ENCODE measurements around the gene VSTM2B. TPM values are rescaled to one million over a fixed set of nuclear protein-coding genes. Genes with fewer than 3 reads are reported as not detected.
"Not testable (repeated sequence)": the region's sequence is repeated elsewhere in the genome, so short reads cannot be mapped to it uniquely, and the experiment has no call there.

Gene VSTM2B
- polyA plus RNA-seq, 3 donors: not detected

DNA sequence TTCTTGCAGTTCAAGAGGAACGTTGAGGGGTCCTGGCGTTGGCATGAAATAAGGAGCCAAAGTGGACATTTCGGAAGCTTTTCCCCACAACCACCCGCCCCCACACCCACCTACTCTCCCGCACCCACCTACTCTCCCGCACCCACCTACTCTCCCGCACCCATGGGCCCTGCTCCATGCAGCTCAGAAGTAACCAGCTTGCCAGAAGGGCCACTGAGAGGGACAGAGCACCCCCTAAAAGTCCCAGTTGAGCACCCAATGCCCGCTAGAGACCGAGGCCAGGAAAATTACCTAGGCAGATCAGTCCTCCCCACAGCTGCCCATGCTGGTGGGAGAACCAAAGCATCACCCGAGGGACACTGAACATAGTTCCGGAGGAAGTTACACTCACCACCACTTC, 11.8 kb downstream of the VSTM2B start:
- H3K27ac ChIP-seq (ENCODE audit: low read depth, low read length): no peak overlapping the region
- WGBS, 3 donors: 77 to 87% (median 82%) methylated on average over 11 of the region's 11 CpGs

DNA sequence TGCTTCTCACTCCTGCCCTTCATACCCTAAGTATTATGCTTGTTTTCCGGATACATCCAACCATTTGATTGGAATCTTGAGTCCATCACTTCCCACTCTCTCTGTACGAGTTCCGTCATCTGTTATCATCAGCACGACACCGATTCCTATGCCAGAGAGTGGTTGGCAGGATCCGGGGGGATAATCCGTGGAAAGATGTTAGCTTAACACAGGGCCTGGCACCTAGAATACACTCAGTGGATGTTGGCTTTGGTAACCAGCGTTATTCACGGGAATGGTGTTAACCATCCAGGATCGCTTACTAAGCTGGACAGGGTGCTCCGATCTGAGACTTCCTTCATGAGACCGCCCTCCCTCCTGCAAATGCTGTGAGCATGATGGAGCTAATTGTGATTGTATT, 12.4 kb downstream of the VSTM2B start:
- WGBS, 3 donors: 85 to 93% (median 92%) methylated on average over 12 of the region's 12 CpGs
- no peak overlapping the region for H3K27ac ChIP-seq (ENCODE audit: low read depth, low read length)

DNA sequence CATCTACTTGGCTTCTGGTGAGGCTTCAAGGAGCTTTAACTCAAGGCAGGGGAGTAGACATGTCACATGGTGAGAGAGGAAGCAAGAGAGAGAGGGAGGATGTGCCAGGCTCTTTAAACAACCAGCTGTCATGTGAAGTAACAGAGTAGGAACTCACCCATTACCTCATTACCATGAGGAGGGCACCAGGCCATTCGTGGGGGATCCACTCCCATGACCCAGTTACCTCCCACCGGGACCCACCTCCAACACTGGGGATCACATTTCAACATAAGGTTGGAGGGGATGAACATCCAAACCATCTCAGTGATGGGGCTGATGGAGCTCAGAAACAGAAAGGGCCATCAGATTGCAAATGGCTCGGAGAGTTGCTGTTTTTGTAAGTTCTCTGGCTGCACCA, 12.9 kb downstream of the VSTM2B start:
- 58 to 65% (median 63%) methylated on average over 3 of the region's 3 CpGs for WGBS, 3 donors
- no peak overlapping the region for H3K27ac ChIP-seq (ENCODE audit: low read depth, low read length)

DNA sequence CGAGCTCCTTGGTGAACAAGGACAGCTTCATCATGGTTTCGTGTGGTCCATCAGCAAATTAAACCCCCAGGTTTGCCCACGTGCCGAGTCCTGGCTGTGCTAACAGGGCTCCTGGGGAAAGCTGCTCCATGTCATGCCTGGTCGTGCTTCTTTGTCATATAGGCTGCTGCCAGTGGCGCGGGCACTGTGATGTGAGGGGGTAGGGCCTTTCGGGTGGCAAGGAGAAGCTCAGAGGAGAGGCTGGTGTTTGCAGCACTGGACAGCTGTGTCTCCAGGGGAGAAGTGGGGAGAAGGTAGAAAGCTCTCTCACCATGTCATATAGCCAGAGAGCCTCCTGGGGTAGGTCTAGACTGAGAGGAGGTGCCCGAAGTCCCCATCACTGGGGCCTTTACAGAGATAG, 13.3 kb downstream of the VSTM2B start:
- 68 to 84% (median 82%) methylated on average over 9 of the region's 9 CpGs for WGBS, 3 donors
- H3K27ac ChIP-seq (ENCODE audit: low read depth, low read length): no peak overlapping the region

DNA sequence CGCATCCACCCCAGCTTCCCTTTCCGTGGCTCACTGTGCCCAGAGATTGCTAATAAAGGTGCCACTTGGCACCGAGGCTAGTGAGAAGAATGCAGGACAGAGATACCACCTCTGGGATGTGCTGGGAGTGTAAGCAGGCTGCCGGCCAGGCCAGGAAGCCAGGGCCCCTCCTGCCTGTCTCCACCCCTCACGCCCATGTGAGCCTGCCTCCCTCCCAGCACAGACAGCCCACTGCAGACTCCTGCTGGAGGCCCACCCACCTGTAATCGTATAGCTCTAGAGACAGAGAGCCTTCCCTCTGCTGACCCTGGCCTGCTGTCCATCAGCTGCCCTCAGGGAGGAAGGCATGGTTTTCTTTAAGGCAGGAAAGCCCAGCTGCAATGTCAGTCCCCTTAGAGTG, 13.9 kb downstream of the VSTM2B start:
- H3K27ac ChIP-seq (ENCODE audit: low read depth, low read length): no peak overlapping the region
- WGBS, 3 donors: 12 to 32% (median 26%) methylated on average over 6 of the region's 6 CpGs

DNA sequence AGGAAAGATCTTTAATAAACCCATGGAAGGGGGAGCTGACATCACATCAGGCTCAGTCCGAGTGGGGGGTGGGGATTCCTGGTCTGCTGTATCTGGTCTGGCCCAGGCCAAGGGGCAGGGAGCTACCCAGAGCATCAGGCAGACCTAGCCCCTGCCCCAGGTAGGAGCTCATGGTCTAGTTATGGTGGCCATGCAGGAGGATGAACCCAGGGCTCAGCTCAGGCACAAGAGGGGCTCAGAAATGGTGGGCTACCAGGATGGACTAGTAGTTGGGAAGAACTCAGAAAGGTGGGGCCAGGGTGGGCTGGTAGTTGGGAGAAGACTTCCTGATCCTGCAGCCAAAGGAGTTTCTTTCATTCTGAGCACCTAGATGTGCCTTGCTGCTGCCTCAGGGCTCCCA, 14.3 kb downstream of the VSTM2B start:
- H3K27ac ChIP-seq (ENCODE audit: low read depth, low read length): no peak overlapping the region
- 25 to 50% (median 38%) methylated on average over 1 of the region's 1 CpG for WGBS, 3 donors

DNA sequence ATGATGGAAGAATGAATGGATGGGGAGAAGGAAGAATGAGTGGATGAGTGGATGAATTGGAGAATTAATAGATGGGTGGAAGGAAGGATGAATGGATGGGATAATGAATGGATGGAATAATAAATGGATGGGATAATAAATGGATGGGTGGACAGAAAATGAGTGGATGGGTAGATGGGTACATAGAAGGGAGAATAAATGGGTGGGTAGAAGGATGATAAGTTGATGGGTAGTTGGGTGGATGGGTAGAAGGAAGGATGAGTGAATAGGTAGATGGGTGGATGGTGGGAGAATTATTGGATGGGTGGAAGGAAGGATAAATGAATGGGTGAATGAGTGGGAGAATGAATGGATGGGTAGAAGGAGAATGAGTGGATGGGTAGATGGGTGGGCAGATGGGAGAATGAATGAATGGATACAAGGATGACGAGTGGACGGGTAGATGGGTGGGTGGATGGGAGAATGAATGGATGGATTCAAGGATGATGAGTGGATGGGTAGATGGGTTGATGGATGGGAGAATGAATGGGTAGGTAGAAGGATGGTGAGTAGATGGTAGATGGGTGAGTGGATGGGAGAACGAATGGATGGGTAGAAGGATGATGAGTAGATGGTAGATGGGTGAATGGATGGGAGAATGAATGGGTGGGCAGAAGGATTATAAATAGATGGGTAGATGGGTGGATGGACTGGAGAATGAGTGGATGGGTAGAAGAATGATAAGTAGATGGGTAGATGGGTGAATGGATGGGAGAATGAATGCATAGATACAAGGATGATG, 15.9 kb downstream of the VSTM2B start:
- WGBS, 3 donors: 63 to 93% (median 90%) methylated on average over 3 of the region's 3 CpGs
- no peak overlapping the region for H3K27ac ChIP-seq (ENCODE audit: low read depth, low read length)

DNA sequence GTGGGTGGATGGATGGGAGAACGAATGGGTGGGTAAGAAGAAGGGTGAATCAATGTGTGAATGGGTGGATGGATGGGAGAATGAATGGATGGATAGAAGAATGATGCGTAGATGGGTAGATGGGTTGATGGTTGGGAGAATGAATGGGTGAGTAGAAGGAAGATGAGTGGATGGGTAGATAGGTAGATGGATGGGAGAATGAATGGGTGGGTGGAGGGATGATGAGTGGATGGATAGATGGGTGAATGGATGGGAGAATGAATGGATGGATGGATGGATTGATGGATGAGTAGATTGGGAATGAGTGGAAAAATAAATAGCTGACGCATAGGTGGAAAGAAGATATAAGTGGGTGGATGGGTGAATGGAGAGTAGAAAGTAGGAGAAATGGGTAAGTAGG, 16.5 kb downstream of the VSTM2B start:
- 54 to 76% (median 75%) methylated on average over 3 of the region's 3 CpGs for WGBS, 3 donors
- no peak overlapping the region for H3K27ac ChIP-seq (ENCODE audit: low read depth, low read length)

DNA sequence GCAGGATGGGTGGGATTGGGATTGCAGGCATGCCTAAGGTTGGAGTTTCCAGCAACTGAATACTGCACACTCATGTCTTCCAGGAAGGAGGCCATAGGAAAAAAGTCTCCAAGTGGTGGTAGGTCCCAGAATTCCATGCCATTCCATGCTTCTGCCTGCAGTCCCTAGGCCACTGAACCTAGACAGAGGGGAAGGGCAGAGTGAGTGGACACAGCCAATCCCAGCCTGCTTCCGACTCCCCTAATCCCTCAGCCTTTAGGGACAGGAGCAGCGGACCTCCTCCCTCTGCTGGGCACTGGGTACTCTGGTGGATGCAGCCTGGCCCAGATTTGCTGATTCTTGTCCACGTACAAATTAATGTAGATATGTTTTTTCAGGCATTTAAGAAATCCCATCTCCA, 17.0 kb downstream of the VSTM2B start:
- H3K27ac ChIP-seq (ENCODE audit: low read depth, low read length): no peak overlapping the region
- 46 to 69% (median 66%) methylated on average over 3 of the region's 3 CpGs for WGBS, 3 donors

DNA sequence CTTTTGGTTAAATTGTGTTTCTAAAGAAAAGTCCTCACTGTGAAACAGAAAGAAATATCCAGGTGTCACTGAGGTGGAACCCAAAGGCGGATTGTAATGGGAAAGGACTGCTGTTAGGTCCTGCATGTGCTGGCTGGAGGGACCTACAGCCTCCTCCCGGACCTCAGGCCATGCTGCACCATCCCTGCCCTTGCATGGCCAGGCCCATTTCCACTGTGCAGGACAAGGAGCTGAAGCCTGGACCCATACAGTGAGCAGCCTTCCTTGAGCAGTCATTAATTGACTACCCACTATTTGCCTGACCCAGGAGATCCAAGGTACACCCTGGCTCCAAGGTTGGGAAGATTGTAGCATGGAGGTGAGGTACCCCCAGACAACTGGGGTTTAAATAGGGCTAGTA, 17.6 kb downstream of the VSTM2B start:
- H3K27ac ChIP-seq (ENCODE audit: low read depth, low read length): no peak overlapping the region
- 65 to 76% (median 65%) methylated on average over 2 of the region's 2 CpGs for WGBS, 3 donors

DNA sequence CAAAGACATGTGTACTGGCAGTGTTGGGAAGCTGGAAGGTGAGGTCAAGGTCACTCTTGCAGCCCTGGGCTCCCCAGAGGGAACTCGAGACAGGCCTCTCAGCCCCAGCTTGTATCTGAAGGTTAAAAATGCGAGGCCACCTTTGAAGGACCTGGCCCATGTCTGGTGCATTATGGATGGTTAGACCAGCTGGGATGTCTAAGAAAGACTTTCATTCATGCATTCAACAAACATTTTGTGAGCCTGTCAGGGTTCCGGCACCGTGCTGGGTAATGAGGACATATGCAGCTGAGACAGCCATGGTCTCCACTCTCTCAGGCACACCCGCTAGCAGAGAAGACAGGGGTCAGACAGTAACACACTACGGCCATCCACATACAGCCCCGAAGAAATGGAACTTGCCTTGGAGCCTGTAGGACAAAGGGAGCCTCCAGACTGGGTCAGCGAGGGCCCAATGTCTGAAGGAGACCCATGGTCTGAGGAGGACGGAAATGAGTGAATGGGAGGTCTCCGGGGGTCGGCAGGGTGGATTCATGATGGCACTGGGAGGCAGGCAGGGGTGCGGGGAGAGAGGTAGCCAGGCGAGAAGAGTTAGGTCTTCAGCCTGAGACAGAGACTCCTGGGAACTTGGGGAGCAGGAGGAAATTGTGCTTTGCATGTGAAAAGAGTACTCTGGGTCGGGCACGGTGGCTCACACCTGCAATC, 19.0 kb downstream of the VSTM2B start:
- no peak overlapping the region for H3K27ac ChIP-seq (ENCODE audit: low read depth, low read length)
- 80 to 87% (median 87%) methylated on average over 15 of the region's 15 CpGs for WGBS, 3 donors

DNA sequence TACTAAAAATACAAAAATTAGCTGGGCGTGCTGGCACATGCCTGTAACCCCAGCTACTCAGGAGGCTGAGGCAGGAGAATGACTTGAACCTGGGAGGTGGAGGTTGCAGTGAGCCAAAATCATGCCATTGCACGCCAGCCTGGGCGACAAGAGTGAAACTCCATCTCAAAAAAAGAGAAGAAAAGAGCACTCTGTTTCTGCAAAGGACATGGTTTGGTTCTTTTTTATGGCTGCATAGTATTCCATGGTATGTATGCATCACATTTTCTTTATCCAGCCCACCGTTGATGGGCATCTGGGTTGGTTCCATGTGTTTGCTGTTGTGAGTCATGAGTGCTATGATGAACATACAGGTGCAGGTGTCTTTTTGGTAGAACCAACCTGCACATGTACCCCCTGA, 19.7 kb downstream of the VSTM2B start:
- 88 to 93% (median 88%) methylated on average over 4 of the region's 4 CpGs for WGBS, 3 donors

DNA sequence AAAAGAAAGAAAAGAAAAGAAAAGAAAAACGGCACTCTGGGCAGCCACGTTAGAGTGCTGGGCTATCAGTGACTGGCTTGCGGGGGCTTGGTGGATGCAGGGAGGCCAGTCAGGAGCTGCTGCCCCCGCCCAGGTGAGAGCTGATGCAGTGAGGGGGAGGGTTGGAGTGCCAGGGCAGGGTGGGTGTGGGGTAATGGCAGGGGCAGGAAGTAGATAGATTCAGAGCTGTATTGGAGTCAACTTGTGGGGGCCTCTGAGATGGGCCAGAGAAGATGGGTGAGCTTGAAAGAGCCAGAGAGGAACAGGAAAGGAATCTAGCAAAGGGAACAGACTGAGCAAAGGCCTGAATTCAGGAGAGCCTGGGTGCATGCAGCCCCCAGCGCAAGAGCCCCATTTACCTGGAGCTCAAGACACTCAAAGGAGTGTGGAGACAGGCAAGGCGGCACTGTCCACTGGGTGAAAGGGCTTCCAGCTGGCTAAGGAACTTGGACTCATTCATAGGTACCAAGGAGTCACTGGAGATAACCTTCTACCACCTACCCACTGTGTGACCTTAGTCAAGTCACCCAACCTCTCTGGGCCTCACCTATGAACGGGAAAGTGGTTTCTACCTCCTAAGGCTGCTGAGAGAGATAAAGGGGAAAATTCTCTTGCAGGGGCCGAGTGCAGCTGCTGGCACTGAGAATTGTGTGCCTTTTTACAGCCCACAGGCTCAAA, 20.2 kb downstream of the VSTM2B start:
- WGBS, 3 donors: 66 to 71% (median 70%) methylated on average over 8 of the region's 8 CpGs
- no peak overlapping the region for H3K27ac ChIP-seq (ENCODE audit: low read depth, low read length)

More for the DNA sequence above, 19.7 kb downstream of the VSTM2B start:
- not testable (repeated sequence) for H3K27ac ChIP-seq (ENCODE audit: low read depth, low read length)

DNA sequence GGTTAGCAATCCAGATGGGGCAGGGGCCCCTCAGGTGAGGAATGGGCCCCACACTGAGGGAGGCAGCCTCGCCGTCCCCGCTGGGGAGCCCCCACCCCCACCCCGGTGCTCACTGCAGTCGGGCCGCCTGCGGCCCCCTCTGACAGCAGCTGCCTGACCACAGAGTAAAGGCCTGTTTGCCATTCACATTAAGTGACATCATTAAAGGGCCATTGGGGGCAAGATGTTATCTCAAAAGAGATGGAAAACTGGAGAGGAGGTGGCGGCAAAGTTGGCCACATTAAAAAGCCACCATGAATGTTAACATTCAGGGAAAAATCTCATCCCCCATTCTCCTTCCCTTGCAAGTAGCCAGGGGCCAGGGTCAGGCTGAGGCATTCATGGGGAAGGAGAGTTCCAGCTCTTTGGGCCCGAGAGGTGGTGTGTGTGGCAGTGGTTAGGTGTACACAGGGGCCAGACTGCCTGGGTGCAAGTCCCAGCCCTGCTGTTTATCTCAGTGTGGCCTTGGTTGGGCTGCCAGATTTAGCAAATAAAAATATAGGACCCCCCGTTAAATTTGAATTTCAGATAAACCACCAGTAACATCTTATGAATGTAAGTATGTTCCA, 20.9 kb downstream of the VSTM2B start:
- WGBS, 3 donors: 23 to 33% (median 25%) methylated on average over 10 of the region's 10 CpGs

DNA sequence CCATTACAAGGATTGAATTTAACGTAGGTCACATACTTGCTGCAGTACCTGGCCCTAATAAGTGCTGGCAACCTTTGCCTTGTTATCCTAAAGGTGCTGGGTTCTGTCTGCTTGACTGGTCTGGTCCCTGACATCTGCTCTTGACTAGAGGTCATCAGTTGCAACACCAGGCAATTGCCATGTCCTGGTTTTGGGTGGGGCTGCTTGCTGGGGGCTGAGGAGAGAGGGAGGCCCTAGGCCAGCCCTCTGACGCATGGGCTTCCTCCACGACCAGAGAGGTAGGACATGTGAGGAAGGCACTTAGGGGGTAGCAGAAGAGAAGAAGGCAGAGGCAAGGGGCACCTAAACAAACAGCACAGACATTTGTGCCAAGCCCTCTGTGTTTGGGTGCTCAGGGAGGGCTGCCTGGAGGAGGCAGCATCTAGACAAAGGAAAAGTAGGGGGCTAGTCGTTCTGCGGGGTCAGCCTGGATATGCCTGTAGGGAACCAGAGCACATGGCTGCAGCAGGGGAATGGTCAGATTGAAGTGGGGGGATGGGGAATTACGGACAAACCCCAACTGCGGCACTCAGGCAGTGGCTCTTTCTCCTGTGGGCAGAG, 21.7 kb downstream of the VSTM2B start:
- 68 to 72% (median 69%) methylated on average over 7 of the region's 7 CpGs for WGBS, 3 donors

More for the DNA sequence above, 20.9 kb downstream of the VSTM2B start:
- no peak overlapping the region for H3K27ac ChIP-seq (ENCODE audit: low read depth, low read length)

DNA sequence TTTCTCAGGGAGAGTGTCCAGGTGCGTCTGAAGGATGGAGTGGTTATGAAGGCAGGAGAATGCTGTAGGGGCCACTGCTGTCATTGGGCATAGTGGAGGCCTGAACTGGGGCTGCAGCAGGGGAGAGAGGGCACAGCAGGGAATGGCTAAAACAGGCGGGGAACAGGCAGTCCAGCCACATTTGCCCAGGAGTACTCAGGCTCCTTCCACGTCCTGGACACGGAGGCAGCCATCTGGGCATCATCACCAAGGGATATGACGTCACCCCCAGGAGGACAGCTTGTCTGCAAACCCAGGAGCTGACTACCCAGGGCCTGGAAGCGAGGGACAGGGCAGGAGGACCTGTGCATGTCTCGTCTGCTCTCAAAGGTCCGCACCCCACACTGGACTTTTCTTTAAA, 22.2 kb downstream of the VSTM2B start:
- 51 to 66% (median 64%) methylated on average over 8 of the region's 8 CpGs for WGBS, 3 donors
- no peak overlapping the region for H3K27ac ChIP-seq (ENCODE audit: low read depth, low read length)

More for the DNA sequence above, 21.7 kb downstream of the VSTM2B start:
- H3K27ac ChIP-seq (ENCODE audit: low read depth, low read length): no peak overlapping the region

DNA sequence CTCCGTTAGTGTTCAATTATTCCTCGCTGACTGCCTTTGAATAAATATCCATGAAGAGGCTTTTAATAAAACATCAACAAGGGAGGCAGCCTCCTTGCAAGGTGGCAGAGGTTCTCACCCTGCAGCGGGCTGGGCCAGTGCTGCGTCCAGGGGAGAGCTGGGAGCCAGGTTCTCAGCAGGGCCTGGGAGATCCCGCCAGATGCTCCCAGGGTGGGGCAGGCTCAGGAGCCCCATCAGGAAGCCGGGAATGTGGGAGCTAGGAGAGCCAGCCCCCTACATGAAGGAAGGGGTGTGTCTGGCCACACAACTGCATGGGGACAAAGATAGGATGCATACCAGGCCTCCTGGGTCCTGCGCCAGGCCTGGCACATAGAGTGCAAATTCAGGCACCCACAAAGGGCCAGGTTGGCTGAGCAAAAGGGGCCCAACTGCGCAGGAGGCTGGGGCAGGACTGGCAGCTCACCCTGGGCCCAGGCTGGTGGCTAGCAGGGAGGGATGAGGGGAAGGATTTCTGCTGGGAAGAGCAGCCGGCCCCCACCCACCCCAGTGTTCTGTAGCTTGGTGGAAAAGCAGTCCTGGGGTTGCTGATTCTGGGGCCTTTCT, 22.8 kb downstream of the VSTM2B start:
- no peak overlapping the region for H3K27ac ChIP-seq (ENCODE audit: low read depth, low read length)
- 65 to 71% (median 66%) methylated on average over 9 of the region's 9 CpGs for WGBS, 3 donors
